HL-60 (cell line): ENCODE results near the gene ANKRD11.

Experiments used
- DNase-seq, 2 experiments: peaks; one replicate each; pipeline ENCODE4 v3.0.0-alpha.2; 2010 to 2020; ENCODE audit warnings: low read depth in 1 of 2, low spot score in 1 of 2
- H3K27ac ChIP-seq: fragments of 250-450 bp; sonication (Bioruptor Pico); replicated peaks from 2 replicates; pipeline ENCODE4 v1.5.1; 2020; ENCODE audit warnings: mild to moderate bottlenecking, moderate library complexity
- H3K27me3 ChIP-seq: fragments of 250-450 bp; sonication (Bioruptor Pico); 2 replicates; pipeline ENCODE4 v1.5.1; 2021; ENCODE audit warnings: mild to moderate bottlenecking, moderate library complexity; ENCODE audit not compliant: insufficient read depth, poor library complexity, severe bottlenecking
- H3K4me3 ChIP-seq: replicated peaks from 2 replicates; pipeline ENCODE4 v1.5.1; 2011; ENCODE audit warnings: mild to moderate bottlenecking, control low read depth, low read length; ENCODE audit not compliant: insufficient read depth
- CTCF ChIP-seq: IDR thresholded peaks from one replicate; pipeline ENCODE4 v1.5.1; 2011; ENCODE audit warnings: low read length, control low read depth, inconsistent platforms; ENCODE audit not compliant: insufficient read depth
- GABPA ChIP-seq: IDR thresholded peaks from 2 replicates; pipeline ENCODE4 v1.6.1; 2012; ENCODE audit warnings: low read depth
- POLR2AphosphoS5 ChIP-seq: IDR thresholded peaks from 2 replicates; pipeline ENCODE4 v1.6.1; 2012; ENCODE audit warnings: low read depth
- REST ChIP-seq: IDR thresholded peaks from 2 replicates; pipeline ENCODE4 v1.6.1; 2012; ENCODE audit warnings: low read depth; ENCODE audit not compliant: insufficient replicate concordance
- SPI1 ChIP-seq: IDR thresholded peaks from 2 replicates; pipeline ENCODE4 v1.6.1; 2012; ENCODE audit warnings: low read depth, mild to moderate bottlenecking, borderline replicate concordance

ANKRD11 gene

DNA sequence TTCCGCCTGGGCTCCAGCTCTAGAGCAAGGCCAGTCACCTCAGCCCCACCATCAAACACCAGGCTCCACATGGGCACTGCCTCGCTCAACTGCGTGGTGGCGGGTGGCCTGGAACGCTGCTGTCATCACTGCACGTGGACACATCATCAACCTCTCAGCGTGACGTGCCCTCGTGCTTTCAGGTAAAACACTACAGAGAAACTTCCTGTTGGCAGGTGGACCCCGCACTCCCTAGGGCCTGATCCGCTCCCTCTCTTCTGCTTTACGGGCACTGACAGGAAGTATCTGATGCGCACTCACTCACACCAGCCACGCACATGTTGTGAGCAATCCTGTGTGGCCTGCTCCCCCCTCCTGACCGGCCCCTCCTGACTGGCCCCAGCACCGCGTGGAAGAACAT is 87.4 kb downstream of the ANKRD11 start:
- Histone ChIP-seq H3K27ac (no peak overlapping the region), H3K27me3 (no peaks in the 10 kb centered on the region), H3K4me3 (no peak overlapping the region)
- DNase-seq = peak in 1 of 2 experiments; percentile 41
- TF ChIP-seq SPI1 (peak; percentile 9; the same call in 1 of the 2 replicates), CTCF (no peak), REST (no peak)

- H3K4me3 ChIP-seq = no peak overlapping the region
- H3K27ac ChIP-seq = no peak overlapping the region
- DNase-seq = no peak
- no peak for TF ChIP-seq POLR2AphosphoS5
- no peak for TF ChIP-seq SPI1
- no peak for TF ChIP-seq REST
- TF ChIP-seq CTCF = no peak
- no peak for TF ChIP-seq GABPA
- no peaks in the 10 kb centered on the region for H3K27me3 ChIP-seq
Observed at GRCh38 chr16:89401641-89402445, 88.5 kb downstream of the ANKRD11 start.

GRCh38 chr16:89401205-89401604 is 89.2 kb downstream of the ANKRD11 start:
- Histone ChIP-seq H3K27ac (no peak overlapping the region), H3K27me3 (no peaks in the 10 kb centered on the region), H3K4me3 (no peak overlapping the region)
- DNase-seq = no peak
- TF ChIP-seq REST (no peak), CTCF (no peak), SPI1 (no peak), GABPA (no peak), POLR2AphosphoS5 (no peak)
